H7 (cell line): ENCODE data around the gene NUDT6. TPM values are rescaled to one million over a fixed set of nuclear protein-coding genes. Genes with fewer than 3 reads are reported as not detected.
A peak's percentile ranks its signal among the peaks of the same experiment; 100 is the strongest.

ENCODE experiments used
- DNase-seq: peaks from one replicate; pipeline ENCODE4 v3.0.0; 2012
- H3K27me3 ChIP-seq: 2 replicates; pipeline ENCODE4 v1.6.0; 2011; ENCODE audit warnings: mild to moderate bottlenecking, low read length; ENCODE audit not compliant: control insufficient read depth, insufficient read depth
- H3K36me3 ChIP-seq: replicated peaks from 2 replicates; pipeline ENCODE4 v1.5.1; 2011; ENCODE audit warnings: low read length; ENCODE audit not compliant: control insufficient read depth, insufficient read depth
- H3K4me3 ChIP-seq: 2 replicates; pipeline ENCODE4 v1.5.1; 2011; ENCODE audit warnings: low read depth, mild to moderate bottlenecking, control low read depth, low read length, moderate library complexity; ENCODE audit not compliant: insufficient read depth
- total RNA-seq: library from RNA; depleted of rRNA; stranded (reverse); fragments of >200 nt; shearing (Covaris generic); gene quantifications from 2 replicates; pipeline ENCODE4 v1.2.3, GENCODE V29; 2014

NUDT6 gene
- total RNA-seq, 1 experiment from 2014 or later: 9.9 TPM

DNA sequence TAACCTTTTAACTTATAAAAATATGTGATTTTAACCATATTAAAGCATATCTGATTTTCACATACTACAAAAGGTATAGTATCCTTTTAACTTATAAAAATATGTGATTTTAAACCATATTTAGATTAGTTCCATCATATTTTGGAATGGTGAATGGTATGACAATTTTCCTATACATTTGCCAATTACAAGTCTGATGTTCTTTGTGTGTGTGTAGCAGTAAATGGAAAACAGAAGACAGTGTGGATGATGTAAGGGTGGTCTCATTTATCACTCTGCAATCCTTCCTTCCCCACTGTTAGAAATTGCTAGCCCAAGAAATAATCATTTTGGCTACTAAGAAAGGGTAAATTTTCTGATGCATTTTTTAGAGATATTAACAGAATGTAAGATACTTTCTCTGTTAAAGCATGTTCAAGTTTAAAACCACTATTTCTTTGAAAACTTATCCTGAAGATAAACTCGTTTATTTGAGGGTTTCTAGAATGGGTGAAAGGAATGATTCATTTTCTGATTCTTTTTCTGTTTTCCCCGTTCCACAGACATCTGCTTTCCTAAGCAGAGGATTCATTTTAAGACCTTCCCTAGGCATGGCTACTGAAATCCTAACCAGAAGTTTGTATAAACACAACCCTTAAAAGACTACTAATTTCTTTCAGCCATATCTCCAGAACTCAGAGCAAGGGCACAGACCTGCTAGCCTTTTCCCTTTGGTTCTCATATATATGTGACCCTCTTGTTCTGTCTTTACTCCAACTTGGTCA lies 21.0 kb downstream of the NUDT6 start:
- H3K36me3 ChIP-seq: no peaks in the 10 kb centered on the region; the same call in 1 of the 2 replicates
- H3K27me3 ChIP-seq: no peaks in the 10 kb centered on the region
- no peak overlapping the region for H3K4me3 ChIP-seq
- DNase-seq: no peak

DNA sequence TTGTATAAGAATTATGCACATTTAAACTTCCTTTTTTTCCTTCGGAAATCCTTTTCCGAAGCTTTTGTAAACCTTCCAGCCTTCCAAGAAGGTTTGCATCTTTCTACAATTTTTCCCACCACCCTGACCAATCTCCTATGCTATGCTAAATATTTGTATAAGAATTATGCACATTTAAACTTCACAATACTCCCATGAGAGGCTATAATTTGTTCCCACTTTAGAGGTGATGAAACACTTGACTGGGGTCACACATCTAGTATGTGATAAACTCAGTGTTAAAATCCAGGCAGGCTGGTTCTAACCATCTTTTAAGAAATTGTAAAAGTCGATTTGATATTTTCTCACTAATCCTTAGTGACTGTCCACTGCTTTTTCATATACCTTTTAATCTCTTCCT lies 22.1 kb downstream of the NUDT6 start:
- peaks cover 2% of the 10 kb centered on the region for H3K36me3 ChIP-seq
- no peak overlapping the region for H3K4me3 ChIP-seq
- no peak for DNase-seq
- no peaks in the 10 kb centered on the region for H3K27me3 ChIP-seq

DNA sequence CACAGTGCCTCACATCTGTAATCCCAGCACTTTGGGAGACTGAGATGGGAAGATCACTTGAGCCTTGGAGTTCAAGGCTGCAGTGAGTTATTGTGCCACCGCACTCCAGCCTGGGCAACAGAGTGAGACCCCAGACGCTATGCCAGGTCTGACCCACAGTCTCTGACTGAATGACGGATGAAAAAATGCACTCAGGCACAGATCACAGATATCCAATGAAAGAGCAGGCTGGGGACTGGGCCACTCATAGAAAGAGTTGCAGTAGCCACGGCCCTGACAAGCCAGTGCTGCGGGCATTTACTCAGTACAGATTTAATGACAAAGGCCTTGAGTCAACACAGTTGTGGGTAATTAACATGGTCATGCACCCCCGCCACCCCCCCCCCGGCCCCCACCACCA lies 22.7 kb downstream of the NUDT6 start:
- Histone ChIP-seq H3K36me3 (peaks cover 2% of the 10 kb centered on the region), H3K4me3 (no peak overlapping the region), H3K27me3 (no peaks in the 10 kb centered on the region)
- peak; percentile 40 for DNase-seq

DNA sequence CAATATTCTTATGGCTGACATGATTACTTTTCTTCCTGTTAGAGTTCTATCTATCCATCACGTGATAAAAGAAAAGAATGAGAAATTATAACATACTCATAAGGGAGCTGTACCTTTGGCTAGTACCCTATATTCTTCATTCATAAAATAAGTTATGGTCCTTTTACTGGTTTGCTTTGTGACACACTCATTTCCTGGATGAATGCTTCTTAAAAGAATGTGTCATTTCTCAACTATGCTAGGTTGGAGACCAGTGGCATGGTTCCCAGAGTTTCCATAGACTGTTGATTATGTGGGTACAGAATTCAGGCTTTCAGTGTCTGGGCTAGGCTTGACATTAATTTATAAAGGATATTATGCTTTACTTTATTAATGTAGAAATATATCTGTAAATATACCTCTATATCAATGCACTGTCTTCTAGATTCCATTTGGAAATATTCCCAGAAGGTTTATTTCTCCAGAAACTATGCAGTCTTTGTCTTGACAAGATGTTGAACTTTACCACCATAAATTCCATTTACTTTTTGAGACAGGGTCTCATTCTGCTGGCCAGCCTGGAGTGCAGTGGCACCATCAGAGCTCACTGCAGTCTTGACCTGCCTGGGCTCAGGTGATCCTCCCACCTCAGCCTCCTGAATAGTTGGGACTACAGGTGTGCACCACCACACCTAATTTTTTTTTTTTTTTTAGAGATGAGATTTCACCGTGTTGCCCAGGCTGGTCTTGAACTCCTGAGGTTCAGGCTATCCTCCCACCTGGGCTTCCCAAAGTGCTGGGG lies 23.8 kb downstream of the NUDT6 start:
- no peak overlapping the region for H3K4me3 ChIP-seq
- H3K27me3 ChIP-seq: no peaks in the 10 kb centered on the region
- peaks cover 4% of the 10 kb centered on the region for H3K36me3 ChIP-seq
- DNase-seq: no peak

DNA sequence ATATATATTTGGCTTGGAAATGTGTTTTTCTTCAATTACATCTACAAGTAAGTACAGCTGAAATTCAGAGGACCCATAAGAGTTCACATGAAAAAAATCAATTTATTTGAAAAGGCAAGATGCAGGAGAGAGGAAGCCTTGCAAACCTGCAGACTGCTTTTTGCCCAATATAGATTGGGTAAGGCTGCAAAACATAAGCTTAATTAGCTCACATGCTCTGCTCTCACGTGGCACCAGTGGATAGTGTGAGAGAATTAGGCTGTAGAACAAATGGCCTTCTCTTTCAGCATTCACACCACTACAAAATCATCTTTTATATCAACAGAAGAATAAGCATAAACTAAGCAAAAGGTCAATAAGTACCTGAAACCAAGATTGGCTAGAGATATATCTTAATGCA lies 26.1 kb downstream of the NUDT6 start:
- Histone ChIP-seq H3K27me3 (no peaks in the 10 kb centered on the region), H3K36me3 (peaks cover 8% of the 10 kb centered on the region), H3K4me3 (no peak overlapping the region)
- DNase-seq: no peak

DNA sequence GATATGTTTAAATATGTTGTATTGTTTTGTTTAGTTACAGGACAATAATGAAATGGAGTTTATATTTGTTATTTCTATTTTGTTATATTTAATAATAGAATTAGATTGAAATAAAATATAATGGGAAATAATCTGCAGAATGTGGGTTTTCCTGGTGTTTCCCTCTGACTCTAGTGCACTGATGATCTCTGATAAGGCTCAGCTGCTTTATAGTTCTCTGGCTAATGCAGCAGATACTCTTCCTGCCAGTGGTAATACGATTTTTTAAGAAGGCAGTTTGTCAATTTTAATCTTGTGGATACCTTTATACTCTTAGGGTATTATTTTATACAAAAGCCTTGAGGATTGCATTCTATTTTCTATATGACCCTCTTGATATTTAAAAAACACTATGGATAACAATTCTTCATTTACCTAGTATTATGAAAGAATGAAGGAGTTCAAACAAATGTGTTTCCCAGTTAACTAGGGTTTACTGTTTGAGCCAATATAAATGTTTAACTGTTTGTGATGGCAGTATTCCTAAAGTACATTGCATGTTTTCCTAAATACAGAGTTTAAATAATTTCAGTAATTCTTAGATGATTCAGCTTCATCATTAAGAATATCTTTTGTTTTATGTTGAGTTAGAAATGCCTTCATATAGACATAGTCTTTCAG lies 26.9 kb downstream of the NUDT6 start:
- Histone ChIP-seq H3K4me3 (no peak overlapping the region), H3K36me3 (peaks cover 9% of the 10 kb centered on the region), H3K27me3 (no peaks in the 10 kb centered on the region; the same call in 1 of the 2 replicates)
- no peak for DNase-seq

DNA sequence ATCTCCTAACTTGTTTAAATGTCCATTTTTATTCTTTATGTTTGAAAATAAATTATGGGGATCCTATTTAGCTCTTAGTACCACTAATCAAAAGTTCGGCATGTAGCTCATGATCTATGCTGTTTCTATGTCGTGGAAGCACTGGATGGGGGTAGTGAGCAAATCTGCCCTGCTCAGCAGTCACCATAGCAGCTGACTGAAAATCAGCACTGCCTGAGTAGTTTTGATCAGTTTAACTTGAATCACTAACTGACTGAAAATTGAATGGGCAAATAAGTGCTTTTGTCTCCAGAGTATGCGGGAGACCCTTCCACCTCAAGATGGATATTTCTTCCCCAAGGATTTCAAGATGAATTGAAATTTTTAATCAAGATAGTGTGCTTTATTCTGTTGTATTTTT lies 27.6 kb downstream of the NUDT6 start:
- no peak for DNase-seq
- Histone ChIP-seq H3K27me3 (no peaks in the 10 kb centered on the region; the same call in 1 of the 2 replicates), H3K4me3 (no peak overlapping the region), H3K36me3 (peaks cover 10% of the 10 kb centered on the region)

DNA sequence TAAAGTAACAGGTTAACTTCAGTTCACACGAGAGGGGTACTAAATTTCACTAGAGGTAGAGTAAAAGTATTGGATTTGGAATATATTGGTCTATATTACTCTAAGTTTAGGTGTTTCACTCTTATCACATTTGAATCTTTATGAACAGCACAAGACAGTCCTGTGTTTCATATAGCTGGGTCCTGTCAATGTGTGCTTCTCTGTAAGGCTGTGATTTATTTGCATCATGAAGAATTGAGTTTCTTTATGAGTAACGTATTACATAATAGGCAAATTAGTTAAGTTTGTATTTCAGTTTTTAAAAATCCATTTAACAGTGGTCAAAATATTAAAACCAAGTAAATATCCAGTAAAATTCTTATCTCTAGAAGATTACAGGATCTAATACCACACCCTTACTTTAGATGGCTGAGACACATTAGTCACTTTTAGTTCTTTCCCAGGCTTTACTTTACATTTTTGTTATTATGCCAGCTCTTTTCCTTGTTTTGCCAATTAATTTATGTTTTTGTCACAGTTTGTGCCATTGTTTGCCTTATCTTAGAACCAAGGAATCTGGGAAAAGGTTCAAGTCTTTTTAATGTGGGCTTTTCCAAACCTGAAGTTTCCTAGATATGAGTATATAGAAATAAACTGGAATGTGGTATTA lies 32.1 kb downstream of the NUDT6 start:
- H3K4me3 ChIP-seq: no peak overlapping the region
- peaks cover 15% of the 10 kb centered on the region for H3K36me3 ChIP-seq
- no peak for DNase-seq
- H3K27me3 ChIP-seq: no peaks in the 10 kb centered on the region; the same call in 1 of the 2 replicates

DNA sequence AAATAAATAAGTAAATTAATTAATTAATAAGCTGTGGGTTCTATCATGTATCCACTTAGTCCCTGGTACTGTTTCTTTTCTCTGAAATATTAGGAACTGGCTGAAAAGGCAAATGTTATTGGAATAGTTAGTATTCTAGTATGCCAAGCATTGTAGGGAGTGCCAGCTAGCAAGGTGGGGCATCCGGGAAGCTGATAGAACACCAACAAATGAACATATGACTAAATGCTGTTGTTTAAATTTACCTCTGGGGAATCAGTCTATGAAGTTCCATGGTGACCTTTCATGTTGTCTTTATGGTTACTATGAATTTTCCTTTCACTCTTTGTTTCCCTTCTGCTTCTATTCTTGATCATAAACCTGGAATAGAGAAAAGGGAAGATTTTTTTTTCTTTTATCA lies 32.7 kb downstream of the NUDT6 start:
- Histone ChIP-seq H3K27me3 (no peaks in the 10 kb centered on the region; the same call in 1 of the 2 replicates), H3K36me3 (peaks cover 15% of the 10 kb centered on the region), H3K4me3 (no peak overlapping the region)
- no peak for DNase-seq

DNA sequence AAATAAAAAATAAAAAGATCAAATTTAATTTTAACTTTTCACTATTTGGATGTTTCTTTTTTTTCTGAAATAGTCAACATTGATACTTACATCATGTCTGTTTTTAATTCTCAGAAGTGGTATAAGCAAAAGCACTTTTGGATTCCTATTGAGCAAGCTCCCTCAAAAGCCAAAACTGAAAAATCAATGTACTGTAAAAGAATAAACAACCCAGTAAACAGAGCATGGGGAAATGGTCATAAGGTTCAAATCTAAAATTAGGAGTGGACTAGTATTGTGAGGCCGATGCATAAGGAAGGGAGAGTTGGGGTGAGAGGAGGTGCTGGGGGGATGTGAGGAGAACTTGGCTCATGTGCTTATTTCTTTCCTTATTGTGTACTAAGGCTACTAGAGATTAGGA lies 37.9 kb downstream of the NUDT6 start:
- Histone ChIP-seq H3K27me3 (no peaks in the 10 kb centered on the region), H3K4me3 (no peak overlapping the region), H3K36me3 (peaks cover 20% of the 10 kb centered on the region)
- no peak for DNase-seq

DNA sequence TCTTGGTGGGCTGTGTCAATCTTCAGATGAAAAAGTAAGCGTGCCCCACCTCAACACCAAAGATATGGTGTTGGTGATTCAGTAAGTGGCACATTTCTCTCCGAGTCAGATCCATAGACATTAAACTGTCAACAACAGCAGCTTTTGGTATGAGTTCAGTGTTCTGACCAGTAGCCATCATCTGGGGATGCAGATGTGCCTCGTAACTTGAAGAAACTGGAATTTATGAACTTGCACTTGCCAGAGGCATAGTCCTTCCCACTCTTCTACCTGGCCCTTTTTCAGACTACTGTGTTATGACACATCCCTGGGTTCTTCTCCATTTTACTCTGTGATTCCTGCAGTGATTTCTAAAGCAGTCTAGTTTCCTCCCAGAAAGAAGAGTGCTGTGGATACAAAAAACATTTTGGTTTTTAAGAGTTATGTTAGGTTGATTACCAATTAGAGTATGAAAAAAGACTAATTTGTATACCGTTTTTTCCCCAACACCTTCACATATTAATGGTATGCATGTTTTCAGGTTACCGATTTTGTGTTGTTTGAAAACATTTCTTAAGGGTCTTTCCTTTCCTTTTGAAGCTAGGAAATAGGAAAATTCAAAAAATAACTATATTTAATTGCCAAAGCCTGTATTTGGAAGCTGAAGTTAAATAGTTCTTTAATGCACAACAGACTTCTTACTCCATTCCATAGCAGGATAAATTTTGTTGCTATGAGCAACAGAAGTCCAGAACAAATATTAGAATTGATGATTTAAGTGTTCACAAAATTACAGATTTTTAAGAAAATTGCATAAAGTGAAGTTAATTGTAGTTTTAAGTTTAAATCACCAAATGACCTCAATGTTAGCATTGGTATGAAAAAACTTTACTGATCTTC lies 39.3 kb downstream of the NUDT6 start:
- H3K4me3 ChIP-seq: no peak overlapping the region
- no peaks in the 10 kb centered on the region for H3K27me3 ChIP-seq
- no peak for DNase-seq
- peaks cover 25% of the 10 kb centered on the region for H3K36me3 ChIP-seq

DNA sequence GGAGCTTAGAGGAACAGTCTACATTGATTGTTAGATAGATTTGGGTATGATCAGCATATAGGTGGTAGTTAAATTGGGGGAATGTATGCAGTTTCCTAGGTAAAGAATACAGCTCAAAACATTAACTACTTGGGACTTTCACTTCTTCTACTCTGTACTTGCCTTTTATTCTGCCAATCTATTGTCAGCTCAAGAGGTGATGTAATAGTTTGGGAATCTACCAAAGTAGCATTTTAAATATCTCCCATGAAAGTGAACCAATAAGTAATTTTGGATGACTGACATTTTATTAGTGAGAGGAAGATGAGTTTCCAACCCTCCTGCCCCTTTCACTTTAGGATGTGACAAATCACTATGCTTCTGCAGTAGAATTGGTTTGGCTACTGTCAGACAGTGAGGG lies 43.4 kb downstream of the NUDT6 start:
- Histone ChIP-seq H3K27me3 (no peaks in the 10 kb centered on the region), H3K36me3 (peaks cover 34% of the 10 kb centered on the region), H3K4me3 (no peak overlapping the region)
- no peak for DNase-seq

DNA sequence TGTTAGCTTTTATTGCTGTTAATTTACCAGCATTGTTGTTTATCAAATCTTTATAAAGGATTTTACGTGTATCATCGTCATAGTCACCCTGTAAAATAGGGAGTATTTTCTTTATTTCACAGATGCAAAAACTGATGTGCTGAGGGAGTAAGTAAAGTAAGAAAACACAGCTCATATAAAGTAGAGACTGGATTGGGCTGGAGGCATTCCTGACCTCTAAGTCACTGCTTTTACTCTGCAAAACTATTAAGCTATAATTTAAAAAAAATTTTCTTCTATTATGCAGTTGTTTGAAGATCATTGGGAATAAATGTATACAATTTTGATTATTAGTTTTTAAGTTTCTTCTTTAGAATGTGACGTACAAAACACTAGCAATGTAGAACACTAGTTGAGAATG lies 45.9 kb downstream of the NUDT6 start:
- Histone ChIP-seq H3K27me3 (no peaks in the 10 kb centered on the region), H3K36me3 (peaks cover 28% of the 10 kb centered on the region), H3K4me3 (no peak overlapping the region)
- no peak for DNase-seq

DNA sequence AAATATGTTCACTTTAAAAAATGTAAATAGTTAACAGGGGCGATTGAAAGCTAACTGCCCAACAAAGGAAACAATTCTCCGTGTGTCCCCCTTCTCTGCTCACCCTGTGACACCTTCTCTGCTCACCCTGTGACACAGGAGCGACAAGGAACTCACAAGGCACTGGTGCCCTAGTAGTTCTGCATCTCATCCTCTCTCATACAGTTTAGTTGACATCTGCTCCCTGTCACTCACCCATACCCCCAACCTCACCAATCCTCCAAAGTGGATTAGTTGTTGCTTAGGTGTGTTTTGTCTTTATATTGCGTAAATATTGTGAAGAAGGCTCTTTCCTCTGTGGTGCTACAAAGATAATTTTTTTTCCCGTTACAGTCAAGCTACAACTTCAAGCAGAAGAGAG lies 46.4 kb downstream of the NUDT6 start:
- Histone ChIP-seq H3K4me3 (no peak overlapping the region), H3K36me3 (peaks cover 27% of the 10 kb centered on the region), H3K27me3 (no peaks in the 10 kb centered on the region)
- DNase-seq: no peak
